HFFc6 (cell line): ENCODE measurements around the gene SEMA3B. TPM values are rescaled to one million over a fixed set of nuclear protein-coding genes. Genes with fewer than 3 reads are reported as not detected.
A peak's percentile ranks its signal among the peaks of the same experiment; 100 is the strongest.
"Not testable (repeated sequence)": the region's sequence is repeated elsewhere in the genome, so short reads cannot be mapped to it uniquely, and the experiment has no call there.

Experiments used
- DNase-seq: peaks from one replicate; pipeline ENCODE4 v3.0.0-alpha.2; 2018
- H3K27ac Mint-ChIP-seq: 2 replicates; pipeline ENCODE4 v1.8.0; 2020; ENCODE audit warnings: mild to moderate bottlenecking, mixed read lengths
- H3K27me3 Mint-ChIP-seq: 2 replicates; pipeline ENCODE4 v1.8.0; 2021; ENCODE audit warnings: mild to moderate bottlenecking, moderate library complexity, mixed read lengths; ENCODE audit not compliant: insufficient read depth
- H3K36me3 Mint-ChIP-seq: 2 replicates; pipeline ENCODE4 v1.8.0; 2021; ENCODE audit warnings: low read depth, mixed read lengths
- H3K4me1 Mint-ChIP-seq: 2 replicates; pipeline ENCODE4 v1.8.0; 2020; ENCODE audit warnings: low read depth, mixed read lengths
- H3K4me3 Mint-ChIP-seq: 2 replicates; pipeline ENCODE4 v1.8.0; 2020; ENCODE audit warnings: mild to moderate bottlenecking, moderate library complexity, mixed read lengths
- H3K9me3 Mint-ChIP-seq: 2 replicates; pipeline ENCODE4 v1.8.0; 2020; ENCODE audit warnings: mild to moderate bottlenecking, mixed read lengths
- total RNA-seq, 6 experiments: library from RNA; stranded (reverse); fragmentation: NEBNext Ultra II Directional; extraction: Animal tissue kit (Norgen Biotek cat#: 25700); gene quantifications; 2 replicates in 1 of 6; 3 replicates in 5 of 6; pipeline ENCODE4 v1.2.3, GENCODE V29; 2021
- TF ChIP-seq, protein P1 (sequence below): fragments of 200-600 bp; sonication (generic); IDR thresholded peaks from 2 replicates; pipeline ENCODE4 v1.5.0; 2021; ENCODE audit warnings: antibody characterized with exemption, mild to moderate bottlenecking

The SEMA3B gene
- total RNA-seq, 6 experiments from 2014 or later = 14.5 to 26.6 (median 24.7) TPM

DNA sequence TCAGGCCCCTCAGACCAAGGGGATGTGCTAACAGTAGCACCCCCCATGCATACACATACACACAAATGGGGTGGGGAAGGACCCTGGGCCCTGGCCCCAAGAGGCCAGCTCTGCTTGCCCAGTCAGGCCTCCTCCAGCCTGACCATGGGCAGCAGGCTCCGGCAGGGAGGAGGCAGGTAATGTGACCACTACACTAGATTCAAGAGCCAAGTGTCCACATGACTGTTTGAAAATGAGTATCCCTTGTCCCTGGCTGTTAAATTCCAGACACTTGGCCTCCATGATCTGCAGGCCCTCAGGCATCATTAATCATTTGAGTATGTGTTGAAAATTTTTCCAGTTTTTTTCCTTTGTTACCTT lies 46.8 kb upstream of the SEMA3B start:
- DNase-seq = no peak
- Mint-ChIP-seq H3K4me3 (no peak overlapping the region), H3K27ac (no peak overlapping the region), H3K9me3 (no peaks in the 10 kb centered on the region), H3K27me3 (peaks cover 17% of the 10 kb centered on the region), H3K4me1 (peaks cover 13% of the 10 kb centered on the region), H3K36me3 (no peaks in the 10 kb centered on the region)
- TF ChIP-seq, protein P1, sequence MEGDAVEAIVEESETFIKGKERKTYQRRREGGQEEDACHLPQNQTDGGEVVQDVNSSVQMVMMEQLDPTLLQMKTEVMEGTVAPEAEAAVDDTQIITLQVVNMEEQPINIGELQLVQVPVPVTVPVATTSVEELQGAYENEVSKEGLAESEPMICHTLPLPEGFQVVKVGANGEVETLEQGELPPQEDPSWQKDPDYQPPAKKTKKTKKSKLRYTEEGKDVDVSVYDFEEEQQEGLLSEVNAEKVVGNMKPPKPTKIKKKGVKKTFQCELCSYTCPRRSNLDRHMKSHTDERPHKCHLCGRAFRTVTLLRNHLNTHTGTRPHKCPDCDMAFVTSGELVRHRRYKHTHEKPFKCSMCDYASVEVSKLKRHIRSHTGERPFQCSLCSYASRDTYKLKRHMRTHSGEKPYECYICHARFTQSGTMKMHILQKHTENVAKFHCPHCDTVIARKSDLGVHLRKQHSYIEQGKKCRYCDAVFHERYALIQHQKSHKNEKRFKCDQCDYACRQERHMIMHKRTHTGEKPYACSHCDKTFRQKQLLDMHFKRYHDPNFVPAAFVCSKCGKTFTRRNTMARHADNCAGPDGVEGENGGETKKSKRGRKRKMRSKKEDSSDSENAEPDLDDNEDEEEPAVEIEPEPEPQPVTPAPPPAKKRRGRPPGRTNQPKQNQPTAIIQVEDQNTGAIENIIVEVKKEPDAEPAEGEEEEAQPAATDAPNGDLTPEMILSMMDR = no peak

- Mint-ChIP-seq H3K27ac (no peak overlapping the region), H3K9me3 (no peaks in the 10 kb centered on the region), H3K36me3 (no peaks in the 10 kb centered on the region), H3K4me1 (peaks cover 33% of the 10 kb centered on the region), H3K27me3 (peaks cover 12% of the 10 kb centered on the region), H3K4me3 (no peak overlapping the region)
- no peak for DNase-seq
- TF ChIP-seq, protein P1 = no peak
These were observed 44.3 kb upstream of the SEMA3B start for GRCh38 chr3:50224639-50225038.

DNA sequence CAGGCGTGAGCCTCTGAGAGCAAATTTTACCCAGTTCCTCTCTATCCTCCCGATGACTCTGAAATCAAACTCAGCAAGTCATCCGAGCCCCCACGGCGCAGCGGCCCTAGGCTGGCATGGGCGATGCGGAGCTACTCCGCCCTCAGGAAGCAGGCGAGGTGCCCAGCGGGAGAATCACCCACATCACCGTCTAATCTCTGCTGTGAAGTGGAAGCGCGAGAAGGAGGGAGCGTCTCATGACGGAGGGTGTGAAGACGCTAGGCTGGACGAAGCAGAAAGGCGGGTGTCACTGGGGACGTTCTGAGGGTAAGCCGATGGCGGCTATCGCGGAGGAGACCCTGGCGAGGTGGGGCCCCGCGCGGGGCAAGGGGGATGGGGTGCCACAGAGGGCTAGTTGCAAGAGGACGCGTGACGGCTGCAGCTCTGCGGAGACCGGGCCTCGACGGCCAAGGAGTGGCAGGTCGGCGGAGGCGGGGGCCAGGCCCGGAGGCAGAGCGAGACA lies 42.0 kb upstream of the SEMA3B start:
- TF ChIP-seq, protein P1 = no peak
- DNase-seq = peak; percentile 26
- peaks cover 44% of the 10 kb centered on the region for H3K4me1 Mint-ChIP-seq
- peak overlapping the region; percentile 91 for H3K4me3 Mint-ChIP-seq
- H3K27ac Mint-ChIP-seq = peak overlapping the region; percentile 79
- no peaks in the 10 kb centered on the region for H3K36me3 Mint-ChIP-seq
- no peaks in the 10 kb centered on the region for H3K9me3 Mint-ChIP-seq
- peaks cover 12% of the 10 kb centered on the region for H3K27me3 Mint-ChIP-seq

GRCh38 chr3:50227390-50228183 lies 41.4 kb upstream of the SEMA3B start:
- TF ChIP-seq, protein P1 = peak; percentile 95
- peak overlapping the region; percentile 75 for H3K27ac Mint-ChIP-seq
- peak overlapping the region; percentile 91 for H3K4me3 Mint-ChIP-seq
- H3K4me1 Mint-ChIP-seq = peaks cover 44% of the 10 kb centered on the region
- H3K9me3 Mint-ChIP-seq = no peaks in the 10 kb centered on the region
- peak; percentile 84 for DNase-seq
- H3K36me3 Mint-ChIP-seq = no peaks in the 10 kb centered on the region
- peaks cover 12% of the 10 kb centered on the region for H3K27me3 Mint-ChIP-seq

DNA sequence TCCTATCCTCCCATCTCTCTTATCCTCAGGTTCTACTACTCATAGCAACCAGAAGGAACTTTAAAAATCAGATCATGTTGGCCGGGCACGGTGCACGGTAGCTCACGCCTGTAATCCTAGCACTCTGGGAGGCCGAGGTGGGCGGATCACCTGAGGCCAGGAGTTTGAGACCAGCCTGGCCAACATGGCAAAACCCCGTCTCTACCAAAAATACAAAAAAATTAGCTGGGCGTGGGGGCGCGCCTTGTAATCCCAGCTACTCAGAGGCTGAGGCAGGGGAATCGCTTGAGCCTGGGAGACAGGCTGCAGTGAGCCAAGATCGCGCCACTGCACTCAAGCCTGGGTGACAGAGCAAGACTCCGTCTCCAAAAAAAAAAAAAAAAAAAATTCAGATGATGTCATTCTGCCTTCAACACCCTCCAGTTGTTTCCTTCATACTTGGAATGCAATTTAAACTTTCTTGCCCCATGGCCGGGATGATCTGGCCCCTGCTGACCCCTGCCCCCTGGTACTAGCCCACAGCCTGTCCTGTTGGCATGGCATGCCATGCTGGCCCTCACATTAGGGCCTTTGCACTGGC lies 40.7 kb upstream of the SEMA3B start:
- H3K9me3 Mint-ChIP-seq, H3K36me3 Mint-ChIP-seq, DNase-seq: not testable (repeated sequence)
- Mint-ChIP-seq H3K27me3 (peaks cover 13% of the 10 kb centered on the region), H3K4me1 (peaks cover 44% of the 10 kb centered on the region), H3K4me3 (peak overlapping the region; percentile 91), H3K27ac (peak overlapping the region; percentile 75)

- Mint-ChIP-seq H3K4me3 (no peak overlapping the region), H3K4me1 (peaks cover 48% of the 10 kb centered on the region), H3K27ac (no peak overlapping the region), H3K27me3 (peaks cover 7% of the 10 kb centered on the region), H3K9me3 (no peaks in the 10 kb centered on the region), H3K36me3 (no peaks in the 10 kb centered on the region)
- DNase-seq = no peak
- TF ChIP-seq, protein P1 = no peak
These were observed 39.5 kb upstream of the SEMA3B start for GRCh38 chr3:50229490-50229889.
